Heart right ventricle (tissue), 16 donors: ENCODE results near the gene ZBTB46. TPM values are rescaled to one million over a fixed set of nuclear protein-coding genes. Genes with fewer than 3 reads are reported as not detected.
A peak's percentile ranks its signal among the peaks of the same experiment; 100 is the strongest.

ENCODE experiments used
- ATAC-seq, 8 donors: fragments of 200-7000 bp; cut with Tn5 transposase; one replicate each; pipeline ENCODE4 v1.9.1; 2020; ENCODE audit warnings: mild to moderate bottlenecking in 8 of 8, moderate library complexity in 8 of 8, moderate number of reproducible peaks in 1 of 8
- DNase-seq, 2 donors: peaks; one replicate each; pipeline ENCODE4 v3.0.0-alpha.2; 2020
- H3K27ac ChIP-seq, 10 donors: fragments of 200-600 bp; sonication (generic) in 2 of 10; one replicate each; pipeline versions ENCODE4 v1.5.0 to v1.8.0; 2020 to 2022; ENCODE audit warnings: mild to moderate bottlenecking in 3 of 10
- H3K27me3 ChIP-seq, 7 donors: fragments of 200-600 bp; one replicate each; pipeline ENCODE4 v1.8.0; 2021 to 2022; ENCODE audit warnings: mild to moderate bottlenecking in 2 of 7
- H3K36me3 ChIP-seq, 9 donors: fragments of 200-600 bp; sonication (generic) in 1 of 9; one replicate each; pipeline versions ENCODE4 v1.5.0 to v1.8.0; 2020 to 2022; ENCODE audit warnings: mild to moderate bottlenecking in 2 of 9
- H3K4me1 ChIP-seq, 9 donors: fragments of 200-600 bp; sonication (generic) in 1 of 9; one replicate each; pipeline versions ENCODE4 v1.5.0 to v1.8.0; 2020 to 2022; ENCODE audit warnings: mild to moderate bottlenecking in 4 of 9
- H3K4me3 ChIP-seq, 10 donors: fragments of 200-600 bp; sonication (generic) in 2 of 10; one replicate each; pipeline versions ENCODE4 v1.5.0 to v1.8.0; 2020 to 2022; ENCODE audit warnings: mild to moderate bottlenecking in 7 of 10, moderate library complexity in 2 of 10
- H3K9me3 ChIP-seq, 11 donors: fragments of 200-600 bp in 10 of 11; sonication (generic) in 2 of 11; one replicate each; pipeline versions ENCODE4 v1.5.0 to v1.8.0; 2013 to 2022; ENCODE audit warnings: mild to moderate bottlenecking in 2 of 11, control low read depth in 1 of 11, moderate library complexity in 1 of 11
- WGBS, 2 donors: extraction: QIAGEN DNeasy Blood & Tissue Kit; methylation state at CpG; one replicate each; pipeline ENCODE4 v1.1.7; 2013; ENCODE audit warnings: inconsistent platforms in 1 of 2; 5-methylcytosine and 5-hydroxymethylcytosine counted together
- intact Hi-C, 10 donors: fragments of 100-400 bp; cut with DNase I; formaldehyde crosslinking; loops; one replicate each; pipeline versions ENCODE4 v1.11.1 to v1.14.2; 2022
- polyA plus RNA-seq, 2 donors: library from polyadenylated mRNA; stranded (reverse); fragments of 200-250 nt; gene quantifications; one replicate each; pipeline ENCODE4 v1.2.3, GENCODE V29; 2013
- total RNA-seq, 10 donors: library from RNA; stranded (reverse); fragmentation: NEBNext Ultra II Directional in 3 of 10; extraction: Animal tissue kit (Norgen Biotek cat#: 25700) in 3 of 10; gene quantifications; one replicate each; pipeline versions ENCODE4 v1.2.1 to v1.2.4, GENCODE V29; 2021 to 2023
- TF ChIP-seq, protein P1 (sequence below), 9 donors: fragments of 200-600 bp; sonication (generic) in 2 of 9; IDR thresholded peaks; one replicate each; pipeline versions ENCODE4 v1.5.0 to v1.8.0; 2021 to 2022; ENCODE audit warnings: antibody characterized with exemption in 9 of 9, mild to moderate bottlenecking in 5 of 9, moderate library complexity in 1 of 9
- donor health status: Arrhythmogenic right ventricular cardiomyopathy.
- donor health status: ischemic (EF 13 %, LVEDD 7.1; RV severe dilation, severe dysfunction).
- donor health status: healthy with polysubstance abuse.
- donor health status: DM: no; HTN: yes; CAD: no.
- donor health status: DM: no; HTN: no; CAD: no.
- donor health status: ischemic (EF 25% LVEDD 6.9; RV normal size, moderate dysfunction).
- donor health status: ischemic (EF 25% LVEDD 5.7; RV mildly dilated, moderate dysfunction).
- donor health status: healthy.
- donor health status: DM: yes; HTN: yes; CAD: no.
- donor health status: Ischemic cardiomyopathy.
- donor health status: ischemic (EF 35%, LVEDD 5.7; RV mildly dilated, moderate dysfunction).
- donor health status: nonischemic (EF 11% LVEDD 7.7; RV severe dilation, severe dysfunction).
- donor health status: DM: yes; HTN: yes; CAD: no.
- donor health status: PGD.
- donor health status: ischemic (EF 29% LVEDD 5.4; RV normal size, mild dysfunction).
- donor health status: nonischemic (EF 23%, LVEDD 6.1; RV moderate dilation, normal function).

The ZBTB46 gene
- total and polyA plus RNA-seq, 12 donors: 5.6 to 25.4 (median 14.4) TPM

DNA sequence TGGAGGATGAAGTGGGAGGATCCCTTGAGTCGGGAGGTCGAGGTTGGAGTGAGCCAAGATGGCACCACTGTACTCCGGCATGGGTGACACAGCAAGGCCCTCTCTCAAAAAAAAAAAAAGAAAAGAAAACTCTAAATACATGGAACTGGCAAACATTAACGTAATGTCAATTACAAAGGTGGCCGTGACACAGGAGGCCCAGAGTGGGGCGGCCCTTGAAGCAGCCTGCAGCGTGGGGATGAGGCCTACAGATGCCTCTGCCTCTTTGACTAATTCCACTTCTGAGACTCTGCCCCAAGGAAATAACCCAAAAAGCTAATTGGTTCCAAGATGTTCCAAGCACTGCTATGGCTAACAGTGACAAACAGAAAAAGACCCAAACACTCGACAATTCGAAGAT, 21.2 kb downstream of the ZBTB46 start:
- TF ChIP-seq, protein P1, sequence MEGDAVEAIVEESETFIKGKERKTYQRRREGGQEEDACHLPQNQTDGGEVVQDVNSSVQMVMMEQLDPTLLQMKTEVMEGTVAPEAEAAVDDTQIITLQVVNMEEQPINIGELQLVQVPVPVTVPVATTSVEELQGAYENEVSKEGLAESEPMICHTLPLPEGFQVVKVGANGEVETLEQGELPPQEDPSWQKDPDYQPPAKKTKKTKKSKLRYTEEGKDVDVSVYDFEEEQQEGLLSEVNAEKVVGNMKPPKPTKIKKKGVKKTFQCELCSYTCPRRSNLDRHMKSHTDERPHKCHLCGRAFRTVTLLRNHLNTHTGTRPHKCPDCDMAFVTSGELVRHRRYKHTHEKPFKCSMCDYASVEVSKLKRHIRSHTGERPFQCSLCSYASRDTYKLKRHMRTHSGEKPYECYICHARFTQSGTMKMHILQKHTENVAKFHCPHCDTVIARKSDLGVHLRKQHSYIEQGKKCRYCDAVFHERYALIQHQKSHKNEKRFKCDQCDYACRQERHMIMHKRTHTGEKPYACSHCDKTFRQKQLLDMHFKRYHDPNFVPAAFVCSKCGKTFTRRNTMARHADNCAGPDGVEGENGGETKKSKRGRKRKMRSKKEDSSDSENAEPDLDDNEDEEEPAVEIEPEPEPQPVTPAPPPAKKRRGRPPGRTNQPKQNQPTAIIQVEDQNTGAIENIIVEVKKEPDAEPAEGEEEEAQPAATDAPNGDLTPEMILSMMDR (IDR thresholded peaks at IDR 0.05): no peak
- H3K27ac ChIP-seq: no peak overlapping the region
- DNase-seq: no peak
- no peak for ATAC-seq
- H3K27me3 ChIP-seq: no peaks in the 10 kb centered on the region
- WGBS, 2 donors: 90 to 93% methylated on average over 9 of the region's 9 CpGs
- peaks cover 0 to 9% (median 0%) of the 10 kb centered on the region in 9 donors for H3K36me3 ChIP-seq
- intact Hi-C loops: loop anchor here in 1 of 10 donors (10.0 kb wide), 1 partner anchor 55 kb away; the partner anchor contains the start of genes ABHD16B and TPD52L2
- H3K9me3 ChIP-seq: no peaks in the 10 kb centered on the region
- peaks cover 0 to 64% (median 18%) of the 10 kb centered on the region in 9 donors for H3K4me1 ChIP-seq
- no peak overlapping the region for H3K4me3 ChIP-seq

DNA sequence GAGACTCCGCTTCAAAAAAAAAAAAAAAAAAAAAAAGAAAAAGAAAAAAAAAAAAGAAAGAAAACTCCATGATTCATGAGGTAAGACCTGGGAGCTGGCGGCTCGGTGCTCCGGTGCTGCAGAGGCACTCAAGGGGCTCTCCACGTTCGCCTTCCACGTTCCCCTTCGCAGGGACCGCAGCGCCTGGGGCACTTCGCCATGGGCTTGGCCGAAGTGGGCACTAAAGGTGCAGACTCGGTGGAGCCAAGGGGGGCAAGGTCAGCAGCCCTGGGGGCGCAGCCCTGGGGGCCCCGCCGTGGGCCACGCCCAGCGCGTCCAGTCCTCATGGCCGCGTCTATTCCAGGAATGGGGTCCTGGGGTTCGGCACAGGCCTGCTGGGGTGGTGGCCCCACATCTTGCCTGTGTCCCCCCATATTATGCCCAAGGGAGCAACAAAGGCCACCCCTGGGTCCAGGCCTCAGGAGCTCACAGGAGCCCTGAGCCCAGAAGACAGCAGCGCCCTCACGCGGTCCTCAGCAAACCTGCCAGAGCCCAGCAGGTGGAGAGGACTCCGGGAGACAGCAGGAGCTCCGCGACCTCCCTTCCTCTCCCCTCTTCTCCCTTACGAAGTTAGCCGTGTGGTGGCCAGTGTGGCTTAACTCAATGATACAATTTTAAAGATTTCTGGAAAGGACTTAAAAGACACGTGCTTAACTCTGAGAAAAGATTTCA, 21.9 kb downstream of the ZBTB46 start:
- Histone ChIP-seq H3K27ac (no peak overlapping the region), H3K4me1 (peaks cover 1 to 58% (median 19%) of the 10 kb centered on the region in 9 donors), H3K36me3 (peaks cover 0 to 15% (median 0%) of the 10 kb centered on the region in 9 donors), H3K9me3 (no peaks in the 10 kb centered on the region), H3K27me3 (no peaks in the 10 kb centered on the region), H3K4me3 (no peak overlapping the region)
- TF ChIP-seq, protein P1 (IDR thresholded peaks at IDR 0.05): no peak
- intact Hi-C loops: no loop called here
- DNase-seq (no peak), ATAC-seq (peak in 1 of 8 donors; percentile 12)
- WGBS, 2 donors: 93 to 95% methylated on average over 29 to 31 of the region's 31 CpGs

DNA sequence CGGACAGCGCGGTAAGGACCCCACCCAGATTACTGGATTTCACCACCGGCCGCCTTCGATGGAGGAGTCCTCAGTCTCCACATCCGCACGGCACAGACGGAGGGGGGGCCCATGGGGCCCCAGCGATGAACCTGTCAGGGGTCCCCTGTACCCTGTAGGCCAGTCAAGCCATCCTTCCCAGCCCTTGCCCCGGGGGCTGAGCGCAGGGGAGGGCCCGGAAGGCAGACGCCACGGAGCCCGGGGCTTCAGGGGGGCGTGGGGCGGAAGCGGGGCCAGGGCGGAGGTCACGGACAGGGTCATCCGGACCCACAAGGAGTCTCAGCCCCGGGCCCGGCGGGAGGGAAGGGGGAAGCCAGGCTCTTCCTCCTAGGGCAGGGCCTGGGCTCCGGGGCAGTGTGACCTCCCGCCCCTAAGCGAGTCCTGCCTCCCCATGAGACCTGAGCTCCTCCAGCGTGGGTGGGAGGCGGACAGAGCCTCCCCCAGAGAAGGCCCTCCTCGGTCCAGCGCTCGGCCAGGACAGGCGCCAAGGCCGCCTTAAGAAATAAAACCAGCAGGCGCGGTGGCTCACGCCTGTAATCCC, 22.8 kb downstream of the ZBTB46 start:
- ATAC-seq: peak in 1 of 8 donors; percentile 5
- Histone ChIP-seq H3K27ac (peak overlapping the region in 2 of 10 donors; percentile 26 to 29), H3K4me1 (peaks cover 5 to 60% (median 20%) of the 10 kb centered on the region in 9 donors), H3K9me3 (no peaks in the 10 kb centered on the region), H3K36me3 (peaks cover 0 to 23% (median 0%) of the 10 kb centered on the region in 9 donors), H3K4me3 (no peak overlapping the region), H3K27me3 (no peaks in the 10 kb centered on the region)
- no peak for DNase-seq
- TF ChIP-seq, protein P1 (IDR thresholded peaks at IDR 0.05): no peak
- intact Hi-C loops: no loop called here
- WGBS, 2 donors: 86 to 91% methylated on average over 36 to 38 of the region's 38 CpGs

DNA sequence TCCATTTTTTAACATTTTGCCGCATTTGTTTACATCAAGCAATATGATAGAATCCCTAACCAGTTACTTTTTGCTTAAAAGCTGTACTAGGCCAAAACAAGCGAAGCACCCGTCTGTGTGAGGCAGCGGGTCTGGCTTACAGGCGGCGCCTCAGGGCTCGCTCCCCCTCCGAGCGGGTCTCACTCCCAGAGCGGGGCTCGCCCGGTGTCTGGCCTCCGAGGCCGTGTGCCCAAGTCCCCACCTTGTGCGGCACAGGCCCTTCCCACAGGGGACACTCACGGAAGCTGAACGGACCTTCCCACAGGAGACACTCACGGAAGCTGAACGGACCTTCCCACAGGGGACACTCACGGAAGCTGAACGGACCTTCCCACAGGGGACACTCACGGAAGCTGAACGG, 23.4 kb downstream of the ZBTB46 start:
- Histone ChIP-seq H3K9me3 (no peaks in the 10 kb centered on the region), H3K4me1 (peaks cover 5 to 57% (median 19%) of the 10 kb centered on the region in 9 donors), H3K27me3 (no peaks in the 10 kb centered on the region), H3K27ac (no peak overlapping the region), H3K36me3 (peaks cover 0 to 27% (median 0%) of the 10 kb centered on the region in 9 donors), H3K4me3 (no peak overlapping the region)
- WGBS, 2 donors: 88 to 95% methylated on average over 21 to 23 of the region's 23 CpGs
- ATAC-seq (no peak), DNase-seq (no peak)
- TF ChIP-seq, protein P1 (IDR thresholded peaks at IDR 0.05): no peak
- intact Hi-C loops: no loop called here
